CD4-positive, alpha-beta T cell treated with Interleukin-6 for 4 hours (primary cell): ENCODE data around the gene TENT4A.
"Not testable (repeated sequence)": the region's sequence is repeated elsewhere in the genome, so short reads cannot be mapped to it uniquely, and the experiment has no call there.

Experiments used
- DNase-seq: peaks from one replicate; pipeline ENCODE4 v3.0.0-alpha.2; 2020; ENCODE audit warnings: mixed read lengths

TENT4A gene

GRCh38 chr5:6755519-6755918 lies 42.3 kb downstream of the TENT4A start:
- no peak for DNase-seq

- DNase-seq: no peak
These were observed 42.7 kb downstream of the TENT4A start for GRCh38 chr5:6755941-6756340.

- no peak for DNase-seq
These were observed 44.3 kb downstream of the TENT4A start for GRCh38 chr5:6757414-6757969.

- DNase-seq: no peak
These were observed 45.0 kb downstream of the TENT4A start for GRCh38 chr5:6758236-6758635.

- no peak for DNase-seq
These were observed 45.5 kb downstream of the TENT4A start for GRCh38 chr5:6758706-6759105.

- DNase-seq: no peak
These were observed 46.2 kb downstream of the TENT4A start for GRCh38 chr5:6759401-6759800.

- DNase-seq: no peak
These were observed 46.8 kb downstream of the TENT4A start for GRCh38 chr5:6759983-6760382.

GRCh38 chr5:6760686-6761085 lies 47.5 kb downstream of the TENT4A start:
- DNase-seq: no peak

GRCh38 chr5:6761333-6761732 lies 48.1 kb downstream of the TENT4A start:
- no peak for DNase-seq

GRCh38 chr5:6762116-6762515 lies 48.9 kb downstream of the TENT4A start:
- DNase-seq: no peak

- no peak for DNase-seq
These were observed 49.5 kb downstream of the TENT4A start for GRCh38 chr5:6762697-6763096.

GRCh38 chr5:6763191-6763590 lies 50.0 kb downstream of the TENT4A start:
- DNase-seq: no peak

- peak; percentile 65 for DNase-seq
These were observed 52.6 kb downstream of the TENT4A start for GRCh38 chr5:6765612-6766525.

GRCh38 chr5:6766604-6767093 lies 53.4 kb downstream of the TENT4A start:
- peak; percentile 58 for DNase-seq

- DNase-seq: no peak
These were observed 54.3 kb downstream of the TENT4A start for GRCh38 chr5:6767481-6768063.

- DNase-seq: no peak
These were observed 55.5 kb downstream of the TENT4A start for GRCh38 chr5:6768590-6769230.

- DNase-seq: no peak
These were observed 57.8 kb downstream of the TENT4A start for GRCh38 chr5:6770826-6771607.

- no peak for DNase-seq
These were observed 59.7 kb downstream of the TENT4A start for GRCh38 chr5:6772886-6773285.

- no peak for DNase-seq
These were observed 60.3 kb downstream of the TENT4A start for GRCh38 chr5:6773342-6774035.

- DNase-seq: not testable (repeated sequence)
These were observed 61.0 kb downstream of the TENT4A start for GRCh38 chr5:6774207-6774606.

GRCh38 chr5:6774721-6775204 lies 61.5 kb downstream of the TENT4A start:
- no peak for DNase-seq

GRCh38 chr5:6775571-6775970 lies 62.3 kb downstream of the TENT4A start:
- no peak for DNase-seq
